NOMO-1 treated with dmso at 0.1 percent for 144 hours (cell line): ENCODE data around the gene KCTD21.

Source experiments
- DNase-seq: peaks from one replicate; lab custom pipeline; 2025; ENCODE audit not compliant: unreplicated experiment; lab: John Stamatoyannopoulos, UW

Gene KCTD21

DNA sequence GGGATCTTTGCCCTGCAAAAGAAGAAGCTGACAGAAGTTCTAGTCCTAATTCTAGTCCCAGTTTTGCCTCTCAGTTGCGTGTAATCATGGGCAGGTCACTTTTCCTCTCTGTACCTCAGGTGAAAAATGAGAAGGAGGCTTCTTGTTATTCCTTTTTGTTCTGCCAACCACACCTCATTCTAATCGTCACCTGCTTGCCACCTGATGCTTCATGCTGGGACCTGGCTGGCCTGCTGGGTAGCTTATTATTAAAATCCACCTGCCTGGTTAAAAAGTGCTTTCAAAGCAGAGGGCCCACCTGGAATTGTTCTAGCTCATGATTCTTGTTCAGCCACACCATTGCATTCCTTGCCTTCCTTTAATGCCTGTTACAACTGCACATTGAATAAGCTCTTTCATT is 40.6 kb downstream of the KCTD21 start:
- DNase-seq: no peak

GRCh38 chr11:78145511-78146025 is 42.9 kb downstream of the KCTD21 start:
- no peak for DNase-seq

- DNase-seq: no peak
Observed at GRCh38 chr11:78140392-78141077, 47.9 kb downstream of the KCTD21 start.

DNA sequence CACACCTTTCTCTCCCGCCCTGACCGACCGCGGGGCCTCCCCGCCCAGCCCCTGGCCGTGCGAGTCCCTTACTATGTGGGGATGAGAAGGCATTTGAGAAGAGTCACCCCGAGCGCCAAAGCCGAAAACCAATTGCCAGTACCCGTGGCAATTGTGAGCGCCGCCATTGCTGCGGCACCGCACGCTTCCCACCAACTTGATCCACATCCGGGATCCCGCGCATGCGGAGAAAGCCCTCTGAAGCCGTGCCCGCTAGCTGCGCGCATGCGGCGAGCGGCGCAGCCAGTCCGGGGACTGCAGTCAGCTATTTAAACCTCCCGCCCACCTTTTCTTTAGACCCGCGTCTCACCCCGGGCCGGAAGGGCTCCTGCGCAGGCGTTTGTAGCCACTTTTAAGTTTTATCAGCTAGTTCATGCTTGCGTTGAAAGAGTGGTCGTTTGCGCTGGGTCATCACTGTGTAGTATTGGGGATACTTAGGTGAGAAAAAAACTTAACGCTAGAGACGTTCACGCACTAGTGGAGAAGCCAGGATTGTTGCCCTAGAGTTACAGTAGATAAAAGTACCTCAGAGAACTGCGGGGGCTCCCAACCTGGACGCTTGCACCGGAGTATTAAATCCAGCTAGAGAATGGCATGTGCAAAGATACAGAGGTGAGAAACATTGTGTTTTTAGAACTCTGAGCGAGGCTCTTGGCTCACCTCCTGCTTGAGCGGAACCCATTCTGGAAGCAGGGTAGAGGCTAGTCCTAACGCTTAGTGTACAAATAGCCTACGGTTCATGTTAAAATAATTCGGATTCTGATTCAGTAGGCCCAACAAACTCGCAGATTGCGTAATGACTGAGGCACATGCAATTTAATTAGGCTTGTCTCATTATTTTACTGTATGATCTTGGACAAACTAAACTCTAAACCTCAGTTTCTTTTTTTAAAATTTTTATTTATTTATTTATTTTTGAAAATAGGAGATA is 48.7 kb downstream of the KCTD21 start, which contains the start of gene ALG8:
Gene ALG8, minus strand, starts transcription at position 205 of the 970 bp plus-strand sequence. Its CDS starts 38 bp downstream, at position 167.
- DNase-seq: peak; percentile 84

GRCh38 chr11:78138694-78139421 is 49.6 kb downstream of the KCTD21 start:
- DNase-seq: peak; percentile 51

DNA sequence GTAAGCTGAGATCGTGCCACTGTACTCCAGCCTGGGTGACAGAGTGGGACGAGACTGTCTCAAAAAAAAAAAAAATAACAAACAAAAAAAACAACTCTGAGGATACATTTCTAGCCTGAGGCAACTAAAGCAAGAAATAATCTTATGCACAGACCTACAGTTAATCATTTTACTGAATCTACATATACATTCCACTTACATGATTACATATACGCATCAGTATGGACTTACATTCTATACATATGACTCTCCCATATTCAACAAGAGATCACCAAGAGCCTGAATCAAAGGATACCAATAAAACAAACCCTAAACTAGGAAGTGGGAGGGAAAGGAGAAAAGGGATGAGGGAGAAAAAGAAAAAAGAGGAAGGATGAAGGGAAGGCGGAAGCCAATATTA is 50.1 kb downstream of the KCTD21 start:
- no peak for DNase-seq

DNA sequence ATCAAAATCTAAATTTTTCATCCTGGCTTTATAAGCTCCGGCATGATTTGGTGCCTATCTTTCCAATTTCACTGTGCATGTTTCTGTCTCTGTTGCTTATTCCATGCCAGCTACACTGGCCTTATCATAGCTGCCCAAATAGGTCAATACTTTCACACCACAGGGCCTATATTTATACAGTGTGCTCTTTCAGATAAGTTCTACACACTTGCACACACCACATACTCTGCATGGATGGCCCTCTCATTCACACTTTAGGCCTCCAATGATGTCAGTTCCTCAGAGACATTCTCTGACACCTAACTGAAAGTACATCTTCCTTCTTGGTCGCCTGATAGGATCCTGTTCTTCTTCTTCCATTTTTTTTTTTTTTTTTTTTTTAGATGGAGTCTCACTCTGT is 56.0 kb downstream of the KCTD21 start:
- DNase-seq: no peak

DNA sequence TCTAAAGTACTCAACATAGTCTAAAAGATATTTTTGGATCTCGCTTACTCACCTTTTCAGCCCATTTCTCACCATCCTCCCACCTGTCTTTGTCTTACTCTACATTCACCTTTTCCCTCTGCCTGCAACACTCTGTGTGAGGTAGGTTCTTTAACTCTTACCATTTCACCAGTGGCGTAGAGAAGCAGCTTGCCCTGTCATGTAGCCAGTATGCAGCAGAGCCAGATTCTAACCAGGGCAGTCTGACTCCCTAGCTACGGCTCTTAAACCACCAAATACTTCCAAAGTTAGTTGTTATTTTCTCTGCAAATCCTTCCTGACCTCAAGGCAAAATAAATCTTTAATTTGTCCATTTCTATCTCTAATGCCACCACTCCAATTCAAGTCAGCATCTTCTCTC is 56.5 kb downstream of the KCTD21 start:
- no peak for DNase-seq

GRCh38 chr11:78127403-78127802 is 61.0 kb downstream of the KCTD21 start:
- DNase-seq: no peak
